Activated gamma-delta T cell (primary cell): ENCODE measurements around the gene ARHGAP26.

Experiments used
- DNase-seq: peaks from one replicate; lab custom pipeline; 2025; lab: John Stamatoyannopoulos, UW

ARHGAP26 gene

GRCh38 chr5:143275512-143276363 is 505.6 kb downstream of the ARHGAP26 start:
- DNase-seq, result no peak

GRCh38 chr5:143277536-143277935 is 507.4 kb downstream of the ARHGAP26 start:
- DNase-seq, result no peak
